GM06990 (cell line): ENCODE results near the gene GPX4.

Source experiments
- DNase-seq: peaks from one replicate; pipeline ENCODE4 v3.0.0-alpha.2; 2011; ENCODE audit not compliant: insufficient read length; ENCODE audit errors: extremely low read depth
- H3K27me3 ChIP-seq: replicated peaks from 2 replicates; pipeline ENCODE4 v1.6.0; 2011; ENCODE audit warnings: low read length; ENCODE audit not compliant: control insufficient read depth, insufficient read depth
- H3K36me3 ChIP-seq: 2 replicates; pipeline ENCODE4 v1.5.1; 2011; ENCODE audit warnings: low read length; ENCODE audit not compliant: control insufficient read depth, insufficient read depth
- H3K4me3 ChIP-seq: replicated peaks from 2 replicates; pipeline ENCODE4 v1.5.1; 2011; ENCODE audit warnings: low read depth, mild to moderate bottlenecking, control low read depth, low read length
- TF ChIP-seq, protein P1 (sequence below): IDR thresholded peaks from 2 replicates; pipeline ENCODE4 v1.5.1; 2011; ENCODE audit warnings: low read length, control low read depth, mild to moderate bottlenecking, inconsistent platforms; ENCODE audit not compliant: insufficient read depth, poor library complexity, severe bottlenecking

The GPX4 gene

DNA sequence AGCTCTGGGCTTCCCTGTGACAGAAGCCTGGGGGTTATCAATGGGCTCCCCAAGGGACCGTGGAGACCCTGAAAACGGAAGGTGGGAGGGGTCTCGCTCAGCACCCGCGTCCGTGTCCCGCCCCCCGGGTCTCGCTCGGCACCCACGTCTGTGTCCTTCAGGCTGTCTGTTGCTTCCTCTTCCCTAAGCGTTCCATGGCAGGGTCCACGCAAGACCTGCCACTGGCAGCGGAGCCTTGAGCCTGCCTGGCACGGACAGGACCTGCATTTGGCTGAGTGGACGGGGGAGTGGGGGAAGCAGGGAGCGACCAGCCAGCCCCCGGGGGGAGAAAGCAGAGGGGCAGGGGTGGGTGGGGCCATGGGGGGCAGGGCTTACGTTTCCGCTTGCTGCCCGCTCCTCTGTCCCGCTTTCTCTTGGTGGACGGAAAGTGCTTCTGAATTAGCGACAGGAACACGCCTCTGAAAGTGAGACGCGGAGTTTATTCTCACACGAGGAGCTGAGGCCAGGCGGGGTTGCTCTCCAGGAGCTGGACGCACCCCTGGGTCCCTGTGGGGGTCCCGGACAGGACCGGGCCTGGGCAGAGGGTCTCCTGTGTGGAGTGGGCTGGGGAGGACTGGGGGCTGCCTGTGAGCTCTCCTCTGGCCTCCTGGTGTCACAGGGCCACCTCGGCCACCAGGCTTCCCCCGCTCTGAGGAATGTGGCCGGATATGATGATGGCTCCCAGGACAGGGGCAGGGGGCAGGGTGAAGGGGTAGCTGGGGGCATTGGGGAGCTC lies 12.0 kb downstream of the GPX4 start:
- TF ChIP-seq, protein P1, sequence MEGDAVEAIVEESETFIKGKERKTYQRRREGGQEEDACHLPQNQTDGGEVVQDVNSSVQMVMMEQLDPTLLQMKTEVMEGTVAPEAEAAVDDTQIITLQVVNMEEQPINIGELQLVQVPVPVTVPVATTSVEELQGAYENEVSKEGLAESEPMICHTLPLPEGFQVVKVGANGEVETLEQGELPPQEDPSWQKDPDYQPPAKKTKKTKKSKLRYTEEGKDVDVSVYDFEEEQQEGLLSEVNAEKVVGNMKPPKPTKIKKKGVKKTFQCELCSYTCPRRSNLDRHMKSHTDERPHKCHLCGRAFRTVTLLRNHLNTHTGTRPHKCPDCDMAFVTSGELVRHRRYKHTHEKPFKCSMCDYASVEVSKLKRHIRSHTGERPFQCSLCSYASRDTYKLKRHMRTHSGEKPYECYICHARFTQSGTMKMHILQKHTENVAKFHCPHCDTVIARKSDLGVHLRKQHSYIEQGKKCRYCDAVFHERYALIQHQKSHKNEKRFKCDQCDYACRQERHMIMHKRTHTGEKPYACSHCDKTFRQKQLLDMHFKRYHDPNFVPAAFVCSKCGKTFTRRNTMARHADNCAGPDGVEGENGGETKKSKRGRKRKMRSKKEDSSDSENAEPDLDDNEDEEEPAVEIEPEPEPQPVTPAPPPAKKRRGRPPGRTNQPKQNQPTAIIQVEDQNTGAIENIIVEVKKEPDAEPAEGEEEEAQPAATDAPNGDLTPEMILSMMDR = no peak

DNA sequence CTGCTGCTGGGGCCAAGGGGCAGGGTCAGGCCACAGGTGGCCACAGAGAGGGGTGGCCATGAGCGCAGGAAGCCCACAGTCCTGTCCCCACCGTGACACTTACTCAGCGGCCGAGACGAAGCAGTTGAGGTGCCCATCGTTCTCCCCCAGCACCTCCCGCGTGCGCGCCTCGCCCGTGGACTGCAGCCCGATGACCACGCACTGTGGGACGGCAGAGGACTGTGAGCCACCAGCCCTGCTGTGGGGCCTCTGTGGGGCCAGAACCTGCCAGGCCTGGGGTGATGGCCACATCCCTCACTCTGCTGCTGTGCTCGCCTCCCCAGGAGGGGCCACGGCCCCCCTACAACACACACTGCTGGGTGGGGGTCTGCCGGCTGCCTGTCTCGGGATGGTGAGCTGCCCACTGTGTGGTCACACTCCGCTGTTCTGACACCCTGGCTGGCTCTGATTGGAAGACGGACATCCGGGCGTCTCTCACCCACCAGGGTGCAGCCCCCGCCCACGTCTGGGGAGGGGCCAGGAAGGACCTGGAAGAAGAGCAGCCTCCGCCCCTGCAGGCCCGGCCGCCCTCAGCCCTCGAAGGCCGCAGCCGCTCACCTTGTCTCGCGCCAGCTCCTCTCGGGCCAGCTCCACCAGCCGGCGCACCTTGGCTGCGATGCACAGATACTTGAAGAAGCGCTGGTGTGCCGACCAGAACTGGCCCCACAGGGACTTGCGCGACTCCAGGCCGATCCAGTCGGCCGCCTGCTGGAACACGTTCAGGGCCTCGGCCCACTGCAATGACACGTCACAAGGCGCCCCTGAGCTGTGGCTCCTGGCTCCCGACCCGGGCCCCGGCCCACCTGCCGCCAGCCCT lies 13.2 kb downstream of the GPX4 start:
- no peak for DNase-seq
- TF ChIP-seq, protein P1 = no peak
- Histone ChIP-seq H3K4me3 (no peak overlapping the region), H3K36me3 (peaks cover 41% of the 10 kb centered on the region), H3K27me3 (no peaks in the 10 kb centered on the region)

More for the DNA sequence above, 12.0 kb downstream of the GPX4 start:
- DNase-seq = no peak
- H3K4me3 ChIP-seq = no peak overlapping the region
- no peaks in the 10 kb centered on the region for H3K27me3 ChIP-seq
- peaks cover 39% of the 10 kb centered on the region for H3K36me3 ChIP-seq

DNA sequence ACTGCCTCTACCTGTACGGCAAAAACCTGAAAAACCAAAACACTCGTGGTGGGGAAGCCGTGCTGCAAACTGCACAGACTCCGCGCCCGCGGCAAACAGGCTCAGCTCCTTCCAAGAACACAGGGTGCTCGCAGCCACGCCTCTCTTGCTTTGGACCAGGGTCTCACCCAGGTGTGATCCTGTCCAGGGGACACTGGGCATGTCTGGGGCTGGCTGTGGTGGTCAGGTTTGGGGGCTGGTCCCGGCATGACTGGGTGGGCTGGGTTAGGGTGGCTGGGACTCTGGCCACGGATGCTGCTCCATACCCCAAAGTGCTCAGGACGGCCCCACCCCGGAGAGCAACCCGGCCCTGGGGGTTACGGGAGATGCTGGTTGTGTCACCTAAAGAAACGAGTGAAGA lies 13.9 kb downstream of the GPX4 start:
- Histone ChIP-seq H3K36me3 (peaks cover 41% of the 10 kb centered on the region), H3K4me3 (no peak overlapping the region), H3K27me3 (no peaks in the 10 kb centered on the region)
- TF ChIP-seq, protein P1 = no peak
- no peak for DNase-seq

DNA sequence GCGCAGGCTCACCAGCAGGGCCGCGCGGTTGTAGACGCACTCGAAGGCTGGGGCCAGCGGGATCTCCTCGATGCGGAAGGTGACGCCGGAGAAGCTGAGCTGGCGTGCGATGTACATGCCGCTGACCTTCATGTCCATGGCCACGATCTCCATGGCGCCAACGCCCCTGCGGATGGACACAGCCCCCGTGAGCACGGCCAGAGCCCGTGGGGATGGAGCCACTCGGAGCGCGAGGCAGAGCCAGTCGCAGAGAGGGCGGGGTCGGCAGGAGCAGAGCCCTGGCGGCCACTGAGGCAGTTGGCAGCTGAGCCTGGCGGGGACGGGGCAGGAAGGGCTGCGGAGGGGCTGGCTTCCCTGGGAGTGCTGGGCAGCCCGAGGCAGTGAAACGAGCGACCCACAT lies 15.2 kb downstream of the GPX4 start:
- Histone ChIP-seq H3K36me3 (peaks cover 47% of the 10 kb centered on the region), H3K27me3 (no peaks in the 10 kb centered on the region), H3K4me3 (no peak overlapping the region)
- TF ChIP-seq, protein P1 = no peak
- no peak for DNase-seq

DNA sequence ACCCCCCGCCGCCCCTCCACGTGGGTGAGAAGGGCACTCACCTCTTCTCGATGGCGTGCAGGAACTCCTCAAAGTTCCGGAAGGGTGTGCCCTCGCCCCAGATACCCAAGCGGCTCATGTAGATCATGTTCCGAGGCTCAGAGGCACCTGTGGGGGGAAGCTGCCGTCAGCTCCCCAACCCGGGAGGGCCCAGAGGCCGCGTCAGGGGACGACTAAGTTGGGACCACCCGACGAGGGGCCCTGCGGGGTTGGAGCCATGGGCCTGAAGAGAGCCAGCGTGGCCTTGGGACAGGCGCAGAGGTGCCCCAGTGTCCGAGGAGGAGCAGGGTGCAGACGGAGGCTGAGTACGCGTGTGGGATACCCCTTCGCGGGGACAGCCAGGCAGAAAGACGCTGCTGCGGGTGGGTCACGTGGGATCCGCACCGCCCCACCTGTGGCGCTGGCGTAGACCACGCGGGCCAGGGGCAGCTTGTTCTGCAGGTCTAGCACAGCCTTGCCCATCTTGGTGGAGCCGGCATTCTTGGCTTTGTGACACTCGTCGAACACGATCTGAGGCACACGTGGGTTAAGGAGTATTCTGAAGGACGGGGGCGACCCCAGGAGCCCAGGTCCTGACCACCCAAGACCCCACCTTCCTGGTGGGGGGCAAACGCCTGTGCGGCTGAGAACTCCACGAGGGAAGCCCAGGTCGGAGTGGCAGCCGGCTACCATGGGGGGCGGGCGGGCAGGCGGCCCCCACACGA lies 15.9 kb downstream of the GPX4 start:
- DNase-seq = no peak
- Histone ChIP-seq H3K4me3 (no peak overlapping the region), H3K27me3 (no peaks in the 10 kb centered on the region), H3K36me3 (peaks cover 51% of the 10 kb centered on the region)
- TF ChIP-seq, protein P1 = no peak
